GM18867 (cell line): ENCODE measurements around the gene KHSRP.
A peak's percentile ranks its signal among the peaks of the same experiment; 100 is the strongest.

ENCODE experiments used
- ATAC-seq: cut with Tn5 transposase; IDR thresholded peaks from one replicate; pipeline ENCODE4 v1.9.1; 2021; ENCODE audit warnings: mild to moderate bottlenecking, moderate library complexity; ENCODE audit not compliant: unreplicated experiment

The KHSRP gene

DNA sequence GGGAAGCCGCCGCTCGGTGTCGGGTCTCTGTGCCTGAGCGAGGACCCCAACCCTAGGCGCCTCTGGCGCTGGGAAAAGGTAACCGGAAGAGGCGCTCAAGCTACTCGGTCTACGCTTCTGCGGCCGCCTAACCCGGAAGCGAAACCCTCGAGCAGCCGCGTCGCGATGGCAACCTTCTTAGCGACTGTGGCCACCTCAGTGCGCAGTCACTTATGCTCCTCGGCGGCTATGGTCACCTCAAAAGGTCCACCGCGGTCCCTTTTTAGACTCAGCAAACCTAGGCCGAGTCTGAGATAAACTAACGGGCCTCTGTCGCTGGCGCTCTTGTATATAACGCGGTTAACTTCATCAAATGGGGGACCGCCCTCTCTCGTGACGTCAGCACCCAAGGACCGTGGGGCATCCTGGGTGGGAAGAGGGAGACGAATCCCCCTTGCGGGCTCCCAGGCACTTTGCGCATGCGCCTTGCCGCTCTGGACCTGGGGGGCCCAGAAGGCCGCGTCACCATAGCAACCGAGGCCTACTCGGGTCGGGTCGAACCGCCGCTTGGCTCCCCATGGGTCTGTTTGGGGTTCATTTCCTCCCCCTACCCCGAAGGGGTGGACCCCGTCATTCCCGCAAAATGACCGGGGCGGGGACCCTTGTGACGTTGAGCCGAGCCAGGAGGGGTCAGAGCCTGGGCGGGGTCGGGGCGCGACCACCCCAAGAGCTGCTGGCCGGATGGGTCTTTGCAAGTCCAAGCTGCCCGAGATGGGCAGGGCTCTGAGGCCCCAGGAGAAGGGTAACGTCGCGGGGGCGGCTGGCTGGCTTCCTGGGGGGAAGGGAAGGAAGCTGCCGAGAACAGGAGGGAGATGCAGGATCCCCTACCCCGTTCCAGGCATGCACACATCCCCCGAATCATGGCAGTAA is 31.3 kb downstream of the KHSRP start, which contains the start of gene GTF2F1:
Gene GTF2F1, minus strand, starts transcription at position 91 of the 909 bp plus-strand sequence. CDS start 169 bp downstream, outside the sequence.
- ATAC-seq, result peak; percentile 82

DNA sequence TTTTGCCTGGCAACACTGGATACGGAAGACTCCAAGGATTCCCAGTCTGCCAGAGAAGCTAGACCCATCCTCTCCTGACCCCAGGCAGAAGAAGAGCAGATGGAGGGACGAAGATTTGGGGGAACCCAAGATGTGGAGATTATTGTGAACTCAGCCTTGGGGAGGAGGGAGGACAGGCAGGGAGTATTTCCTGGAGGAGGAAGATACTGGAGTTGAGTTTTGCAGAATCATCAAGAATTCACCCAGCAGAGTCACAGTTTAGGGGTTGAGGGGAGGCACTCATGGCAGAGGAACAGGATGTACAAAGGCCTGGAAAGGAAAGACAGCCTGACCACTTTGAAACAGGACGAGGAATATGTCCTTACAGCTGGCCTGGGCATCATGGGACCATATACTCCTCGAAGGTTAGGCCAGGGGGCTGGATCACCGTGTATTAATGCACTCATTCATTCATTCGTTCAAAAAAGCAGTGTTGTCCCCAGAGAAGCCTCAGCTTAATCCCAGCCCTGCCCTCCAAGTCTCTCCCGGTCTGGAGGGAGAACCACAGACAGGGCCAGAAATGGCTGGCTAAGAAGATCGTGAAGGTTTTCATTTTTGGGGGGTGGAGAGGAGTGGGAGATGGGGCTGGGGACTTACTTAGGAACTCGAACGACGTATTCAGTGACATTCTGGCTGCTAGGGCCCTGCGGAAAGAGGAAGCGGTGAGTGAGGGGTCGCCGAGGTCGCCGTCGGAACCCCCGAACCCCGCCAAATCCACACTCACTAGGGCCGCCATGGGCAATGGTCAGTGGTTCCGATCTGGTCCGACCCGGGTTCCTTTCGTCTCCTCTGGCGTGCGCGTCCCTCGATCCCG is 32.2 kb downstream of the KHSRP start:
- no peak for ATAC-seq

DNA sequence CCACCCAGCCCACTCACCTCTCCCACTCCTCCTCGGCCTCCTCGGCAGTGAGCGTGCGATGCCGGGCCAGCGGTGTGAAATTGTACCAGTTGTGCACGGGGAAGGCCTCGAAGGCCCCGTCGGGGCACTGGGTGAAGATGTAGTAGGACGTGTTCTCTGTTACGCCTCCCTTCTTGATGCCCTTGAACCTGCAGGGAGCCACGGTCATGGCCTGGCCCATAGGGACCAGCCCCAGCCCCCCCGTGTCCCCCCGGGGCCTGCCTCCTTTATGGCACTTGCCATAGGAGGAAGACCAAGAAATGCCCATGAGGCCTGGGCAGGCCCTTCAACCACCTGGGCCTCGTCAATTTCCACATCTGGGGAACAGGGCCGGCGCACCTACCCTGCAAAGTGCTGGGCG is 37.2 kb downstream of the KHSRP start:
- no peak for ATAC-seq

DNA sequence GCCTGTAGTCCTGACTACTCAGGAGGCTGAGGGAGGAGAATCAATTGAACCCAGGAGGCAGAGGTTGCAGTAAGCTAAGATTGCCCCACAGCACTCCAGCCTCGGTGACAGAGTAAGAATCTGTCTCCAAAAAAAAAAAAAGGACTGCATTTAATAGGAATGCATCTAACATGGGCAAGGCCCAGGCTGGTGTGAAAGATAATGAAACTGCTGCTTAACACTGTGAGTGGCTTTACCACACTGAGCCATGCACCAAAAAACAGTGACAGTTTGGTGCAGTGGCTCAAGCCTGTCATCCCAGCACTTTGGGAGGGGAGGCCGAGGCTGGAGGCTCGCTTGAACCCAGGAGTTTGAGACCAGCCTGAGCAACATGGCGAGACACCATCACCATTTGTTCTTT is 40.2 kb downstream of the KHSRP start:
- ATAC-seq, result no peak

DNA sequence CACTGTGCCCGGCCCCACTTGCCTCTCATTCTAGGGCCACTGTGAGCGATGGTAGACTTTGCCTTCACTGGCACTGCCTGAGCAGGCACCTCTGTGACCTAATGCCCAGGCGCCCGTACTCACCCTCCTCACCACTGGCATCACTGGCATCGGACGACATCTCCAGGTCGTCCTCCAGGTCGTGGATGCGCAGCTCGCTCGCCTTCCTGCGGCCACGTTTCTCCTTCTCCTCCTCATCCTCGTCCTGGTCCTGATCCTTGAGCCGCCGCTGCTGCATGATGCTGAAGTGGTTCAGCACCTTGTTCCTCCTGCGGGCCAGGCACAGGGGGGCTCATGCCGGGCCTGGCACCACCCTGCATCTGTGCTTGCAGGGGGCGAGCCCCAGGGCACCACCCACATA is 41.4 kb downstream of the KHSRP start:
- ATAC-seq, result no peak

DNA sequence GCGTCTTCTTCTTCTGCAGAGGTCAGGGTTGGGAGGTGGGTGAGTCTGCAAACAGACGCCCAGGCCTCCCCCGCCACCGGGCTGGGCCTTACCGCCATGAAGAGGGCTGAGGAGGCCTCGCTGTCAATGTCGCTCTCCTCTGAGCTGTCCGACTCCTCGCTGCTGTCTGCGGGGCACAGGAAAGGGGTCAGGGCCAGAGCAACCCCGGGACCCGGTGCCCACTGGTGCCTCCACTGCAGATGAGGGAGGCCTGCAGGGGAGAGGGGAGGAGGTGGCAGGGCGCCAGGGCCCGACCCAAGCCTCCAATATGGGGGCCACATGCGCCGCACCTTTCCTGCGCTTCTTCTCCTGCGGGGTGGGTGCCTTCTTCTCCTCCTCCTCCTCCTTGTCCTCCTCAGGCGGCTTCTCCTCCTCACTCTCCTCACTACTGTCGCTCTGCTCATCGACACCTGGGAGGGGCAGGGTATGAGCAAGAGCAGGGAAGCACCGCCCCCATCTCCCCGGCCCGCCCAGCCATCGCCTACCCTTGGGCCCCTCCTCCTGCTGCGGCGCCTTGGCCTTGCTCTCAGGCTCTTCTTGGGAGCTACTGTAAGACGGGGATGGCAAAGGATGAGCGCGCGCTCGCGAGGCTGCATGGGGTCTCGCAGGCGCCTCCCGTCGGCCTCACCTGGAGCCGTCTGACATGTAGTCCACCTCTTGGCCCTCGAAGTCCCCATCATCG is 43.4 kb downstream of the KHSRP start:
- ATAC-seq, result no peak

DNA sequence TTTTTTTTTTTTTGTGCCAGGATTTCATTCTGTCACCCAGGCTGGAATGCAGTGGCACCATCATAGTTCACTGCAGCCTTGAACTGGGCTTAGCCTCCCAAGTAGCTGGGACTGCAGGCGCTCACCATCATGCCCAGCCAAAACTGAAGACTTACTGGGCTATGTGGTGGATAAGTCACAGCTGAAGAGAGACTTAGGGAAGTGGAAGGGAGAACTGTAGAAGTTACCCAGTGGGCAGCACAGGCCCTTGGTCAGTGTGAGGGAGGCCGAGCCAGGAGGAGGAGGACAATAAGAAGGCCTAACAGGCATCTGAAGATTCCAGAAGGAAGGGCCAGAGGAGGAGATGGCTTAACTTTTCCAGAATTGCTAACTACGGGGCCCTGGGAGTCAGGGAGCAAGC is 44.9 kb downstream of the KHSRP start:
- no peak for ATAC-seq

DNA sequence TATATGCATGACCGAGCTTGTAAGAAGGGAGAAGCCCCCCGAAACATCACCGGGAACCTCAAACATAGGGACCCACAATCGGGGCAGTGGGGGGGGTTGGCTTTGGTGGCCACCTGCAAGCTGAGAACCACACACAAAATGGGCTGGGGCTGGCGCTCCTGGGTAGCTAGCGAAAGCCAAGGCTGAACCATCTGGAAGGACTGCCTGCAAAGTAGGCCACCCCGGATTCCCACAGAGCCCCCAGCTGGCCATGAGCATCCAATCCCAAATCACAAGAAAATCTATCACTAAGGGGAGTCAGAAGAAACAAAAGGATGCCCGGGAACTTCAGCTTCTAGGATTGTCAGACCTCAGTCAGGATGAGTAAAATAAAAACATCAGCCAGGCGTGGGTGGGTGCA is 46.1 kb downstream of the KHSRP start:
- ATAC-seq, result no peak

DNA sequence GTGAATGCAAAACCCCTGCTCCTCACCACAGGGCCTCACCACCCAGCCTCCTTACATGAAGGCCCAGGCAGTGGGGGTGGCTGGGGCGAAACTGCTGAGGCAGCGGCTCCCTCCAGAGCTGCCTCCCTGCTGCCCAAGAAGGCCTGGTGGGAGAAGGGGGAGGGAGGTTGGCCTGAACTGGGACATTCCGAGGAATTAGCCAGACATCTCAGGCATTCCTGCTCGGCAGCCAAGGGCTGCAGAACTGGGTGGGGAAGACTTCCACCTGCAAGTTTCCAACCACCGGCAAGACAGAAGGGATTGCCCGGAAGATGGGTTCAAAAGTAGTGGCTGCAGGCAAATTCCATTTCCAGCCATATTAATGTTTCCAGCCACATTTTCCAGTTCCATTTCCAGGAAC is 46.6 kb downstream of the KHSRP start:
- ATAC-seq, result no peak

DNA sequence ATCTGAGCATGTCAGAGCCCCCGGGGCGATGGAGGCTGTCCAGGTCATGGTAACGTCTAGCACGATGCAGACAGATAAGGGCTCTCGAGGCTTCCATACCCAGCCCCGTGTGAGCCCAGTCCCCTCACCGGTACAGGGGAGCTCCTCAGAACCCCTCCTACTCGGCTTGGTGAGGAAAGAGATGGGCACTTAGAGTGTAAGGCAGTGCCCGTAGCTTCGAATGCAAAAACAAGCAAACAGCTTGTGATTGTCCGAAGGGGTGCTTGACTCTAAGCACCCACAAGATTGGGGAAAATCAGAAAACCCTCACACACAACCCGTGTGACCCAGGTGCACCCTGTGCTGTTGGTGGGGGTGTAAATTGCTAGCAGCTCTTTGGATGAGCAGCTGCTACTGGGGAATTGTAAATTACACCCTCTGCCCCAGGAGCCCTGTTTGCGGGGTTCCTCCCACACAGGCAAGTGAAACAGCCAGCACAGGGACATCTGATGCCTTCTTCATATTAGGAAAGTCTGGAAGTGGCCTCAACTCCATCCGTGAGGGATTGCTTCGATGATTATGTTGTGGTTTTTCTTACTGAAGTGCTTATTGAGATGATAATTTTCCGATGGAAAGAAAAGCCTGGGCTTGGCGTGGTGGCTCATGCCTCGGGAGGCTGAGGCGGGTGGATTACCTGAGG is 48.0 kb downstream of the KHSRP start:
- ATAC-seq, result no peak

DNA sequence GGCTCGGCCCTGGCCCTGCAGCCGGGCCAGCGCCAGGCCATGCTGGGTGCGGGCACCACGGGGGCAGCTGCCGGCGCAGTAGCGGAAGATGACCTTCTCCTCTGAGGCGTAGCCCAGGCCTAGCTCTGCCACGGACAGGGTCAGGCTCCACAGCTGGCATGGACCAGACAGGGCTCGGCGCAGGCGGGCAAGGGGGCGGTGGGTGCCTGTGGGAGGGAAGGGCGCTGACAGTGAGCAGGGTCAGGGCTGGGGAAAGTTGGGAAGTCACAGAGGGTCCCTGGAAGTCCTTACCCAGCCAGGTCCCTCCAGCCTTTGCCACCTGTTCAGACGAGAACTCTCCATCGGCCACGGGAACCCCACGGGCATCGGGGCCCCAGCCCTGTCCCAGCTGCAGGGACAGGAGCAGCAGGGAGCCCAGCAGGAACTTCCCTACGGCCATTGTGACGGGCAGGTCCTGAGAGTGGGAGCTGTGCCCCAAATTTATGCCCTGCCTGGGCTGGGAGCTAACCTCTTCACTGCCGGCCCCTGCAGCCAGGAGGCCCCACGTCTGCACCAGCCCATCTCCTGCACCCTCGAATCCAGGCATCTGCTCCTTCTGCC is 49.1 kb downstream of the KHSRP start, which contains the start of gene PSPN:
Gene PSPN, minus strand, starts transcription at position 523 of the 600 bp plus-strand sequence. Its CDS starts 84 bp downstream, at position 439.
- ATAC-seq, result no peak

DNA sequence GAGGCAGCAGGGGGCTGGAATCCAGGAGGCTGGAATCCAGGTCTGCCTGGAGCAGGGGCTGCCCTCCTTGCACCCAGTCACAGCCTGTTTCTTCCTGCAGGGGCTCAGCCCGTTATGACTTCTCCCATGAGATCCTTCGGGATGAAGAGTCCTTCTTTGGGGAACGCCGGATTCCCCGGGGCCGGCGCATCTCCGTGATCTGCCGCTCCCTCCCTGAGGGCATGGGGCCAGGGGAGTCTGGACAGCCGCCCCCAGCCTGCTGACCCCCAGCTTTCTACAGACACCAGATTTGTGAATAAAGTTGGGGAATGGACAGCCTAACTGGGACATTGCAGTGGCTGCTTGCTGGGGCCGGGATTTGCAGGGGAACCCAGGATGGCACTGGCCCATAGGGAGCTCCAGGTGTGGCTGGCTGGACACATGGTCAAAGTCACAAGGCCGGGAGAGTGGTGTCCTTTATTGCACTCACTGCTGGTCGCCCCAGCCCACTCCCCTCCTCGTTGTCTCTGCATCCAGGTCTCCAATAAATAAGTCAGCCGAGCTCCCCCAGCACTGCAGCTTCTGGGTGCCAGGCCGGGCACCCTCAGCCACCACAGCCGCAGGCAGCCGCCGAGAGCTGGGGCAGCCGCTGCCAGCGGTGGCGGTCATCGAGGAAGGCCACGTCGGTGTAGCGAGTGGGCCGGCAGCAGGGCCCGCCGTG is 49.8 kb downstream of the KHSRP start:
- ATAC-seq, result no peak

DNA sequence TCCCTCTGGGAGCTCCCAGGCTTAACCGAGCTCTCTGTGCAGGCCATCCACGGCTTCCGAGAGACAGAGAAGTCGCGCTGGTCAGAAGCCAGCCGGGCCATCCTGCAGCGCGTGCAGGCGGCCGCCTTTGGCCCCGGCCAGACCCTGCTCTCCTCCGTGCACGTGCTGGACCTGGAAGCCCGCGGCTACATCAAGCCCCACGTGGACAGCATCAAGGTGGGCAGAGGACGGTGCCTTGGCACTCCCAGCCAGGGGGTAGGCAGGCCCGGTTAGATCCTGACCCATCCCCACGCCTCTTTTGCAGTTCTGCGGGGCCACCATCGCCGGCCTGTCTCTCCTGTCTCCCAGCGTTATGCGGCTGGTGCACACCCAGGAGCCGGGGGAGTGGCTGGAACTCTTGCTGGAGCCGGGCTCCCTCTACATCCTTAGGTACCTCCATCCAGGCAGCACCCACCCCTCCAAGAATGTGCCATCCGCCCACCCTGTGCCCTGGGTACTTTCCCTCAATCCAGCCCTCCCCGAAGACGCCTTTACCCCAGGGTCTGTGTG is 50.4 kb downstream of the KHSRP start:
- ATAC-seq, result no peak

DNA sequence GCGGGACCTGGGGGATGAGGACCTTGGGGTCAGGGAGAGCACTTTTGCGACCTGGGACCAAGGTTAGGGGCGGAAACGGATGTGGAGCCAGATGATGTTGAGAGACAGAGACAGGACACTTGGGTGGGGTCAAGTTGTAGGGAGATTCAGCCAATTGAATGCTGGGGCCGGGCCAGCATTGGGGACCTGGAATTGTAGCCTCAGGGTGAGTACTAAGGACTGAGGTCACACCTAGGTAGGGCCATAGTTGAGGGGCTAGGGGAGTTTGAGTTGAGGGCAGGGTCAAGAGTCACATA is 50.9 kb downstream of the KHSRP start:
- ATAC-seq, result no peak

DNA sequence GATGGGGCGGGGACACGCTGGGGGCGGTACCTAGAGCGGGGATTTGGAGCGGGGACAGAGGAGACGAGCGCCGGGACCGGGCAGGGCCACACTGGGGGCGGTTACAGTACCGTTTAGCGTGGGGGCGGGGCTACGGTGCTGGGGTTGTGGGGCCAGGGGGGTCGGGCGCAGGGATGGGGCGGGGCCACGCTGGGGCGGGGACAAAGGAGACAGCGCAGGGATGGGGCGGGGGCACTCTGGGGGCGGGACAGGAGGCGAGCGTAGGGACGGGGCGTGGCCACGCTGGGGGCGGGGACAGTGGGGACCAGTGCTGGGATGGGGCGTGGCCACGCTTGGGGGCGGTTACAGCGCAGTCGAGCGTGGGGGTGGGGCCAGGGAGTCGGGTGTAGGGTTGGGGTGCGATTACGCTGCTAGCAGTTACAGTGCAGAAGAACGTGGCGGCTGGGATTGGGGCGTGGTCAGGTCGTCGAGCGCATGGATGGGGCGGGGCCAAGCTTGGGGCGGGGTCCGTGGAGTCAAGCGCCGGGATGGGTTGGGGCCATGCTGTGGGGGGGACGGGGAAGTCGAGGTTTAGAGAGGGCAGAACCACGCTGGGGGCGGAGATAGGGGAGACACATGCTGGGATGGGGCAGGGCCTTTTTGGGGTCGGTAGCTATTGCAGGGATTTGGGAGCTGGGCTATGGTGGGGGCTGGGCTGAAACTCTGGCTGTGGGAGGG is 51.4 kb downstream of the KHSRP start:
- ATAC-seq, result peak; percentile 55

DNA sequence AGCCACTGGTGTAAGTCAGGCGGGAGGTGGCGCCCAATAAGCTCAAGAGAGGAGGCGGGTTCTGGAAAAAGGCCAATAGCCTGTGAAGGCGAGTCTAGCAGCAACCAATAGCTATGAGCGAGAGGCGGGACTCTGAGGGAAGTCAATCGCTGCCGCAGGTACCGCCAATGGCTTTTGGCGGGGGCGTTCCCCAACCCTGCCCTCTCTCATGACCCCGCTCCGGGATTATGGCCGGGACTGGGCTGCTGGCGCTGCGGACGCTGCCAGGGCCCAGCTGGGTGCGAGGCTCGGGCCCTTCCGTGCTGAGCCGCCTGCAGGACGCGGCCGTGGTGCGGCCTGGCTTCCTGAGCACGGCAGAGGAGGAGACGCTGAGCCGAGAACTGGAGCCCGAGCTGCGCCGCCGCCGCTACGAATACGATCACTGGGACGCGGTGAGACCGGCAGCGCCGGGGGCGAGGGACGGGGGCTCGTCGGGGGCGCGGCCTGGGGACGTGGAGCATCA is 52.0 kb downstream of the KHSRP start, which contains the start of gene ALKBH7:
Gene ALKBH7, plus strand, starts transcription at position 201 of the 502 bp plus-strand sequence. Its CDS starts 27 bp downstream, at position 228.
- ATAC-seq, result peak; percentile 67

DNA sequence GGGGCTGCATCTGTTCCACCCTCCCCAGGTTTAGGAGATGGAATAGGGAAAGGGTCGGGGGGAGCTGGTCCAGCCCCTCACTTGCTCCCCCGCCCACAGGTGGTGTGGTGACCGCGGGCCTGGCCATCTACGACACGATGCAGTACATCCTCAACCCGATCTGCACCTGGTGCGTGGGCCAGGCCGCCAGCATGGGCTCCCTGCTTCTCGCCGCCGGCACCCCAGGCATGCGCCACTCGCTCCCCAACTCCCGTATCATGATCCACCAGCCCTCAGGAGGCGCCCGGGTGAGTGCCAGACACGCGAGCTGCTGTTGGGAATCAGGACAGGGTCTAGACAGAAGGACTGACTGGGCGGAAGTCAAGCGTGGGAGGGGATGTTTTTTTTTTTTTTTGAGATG is 60.3 kb downstream of the KHSRP start:
- ATAC-seq, result no peak
